ENCODE data around the gene ISL2. TPM values are rescaled to one million over a fixed set of nuclear protein-coding genes. Genes with fewer than 3 reads are reported as not detected.

ISL2 gene
- total RNA-seq, 4 donors from 2014 or later = 2.6 to 6.3 (median 3.8) TPM

DNA sequence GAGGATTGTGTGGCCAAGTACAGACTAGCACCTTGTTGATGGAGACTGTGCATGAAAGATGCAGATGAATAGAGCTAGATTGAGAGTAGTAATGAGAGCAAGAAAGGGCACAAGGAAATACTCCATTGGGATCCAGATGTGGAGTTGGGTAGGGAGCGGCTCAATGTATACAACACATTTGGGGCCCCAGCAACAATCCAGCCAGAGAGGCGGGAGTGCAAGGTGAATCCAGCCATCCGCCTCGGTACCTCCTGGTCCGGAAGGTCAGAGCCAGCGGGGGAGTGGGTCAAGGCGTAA is 9.0 kb downstream of the ISL2 start:
- peaks cover 69% of the 10 kb centered on the region for H3K27me3 ChIP-seq
- H3K9me3 ChIP-seq = no peaks in the 10 kb centered on the region
- H3K4me1 ChIP-seq = peaks cover 0 to 49% (median 6%) of the 10 kb centered on the region in 3 donors
- WGBS, 2 donors (ENCODE audit: low coverage in 1 of 2) = 21 to 27% methylated on average over 3 to 6 of the region's 7 CpGs
- ATAC-seq = no peak
- peaks cover 0 to 23% of the 10 kb centered on the region in 2 donors for H3K36me3 ChIP-seq
- TF ChIP-seq EP300 (IDR thresholded peaks at IDR 0.05) (no peak), POLR2A (IDR thresholded peaks at IDR 0.05) (no peak), POLR2AphosphoS5 (IDR thresholded peaks at IDR 0.05) (no peak)
- TF ChIP-seq, protein P1, sequence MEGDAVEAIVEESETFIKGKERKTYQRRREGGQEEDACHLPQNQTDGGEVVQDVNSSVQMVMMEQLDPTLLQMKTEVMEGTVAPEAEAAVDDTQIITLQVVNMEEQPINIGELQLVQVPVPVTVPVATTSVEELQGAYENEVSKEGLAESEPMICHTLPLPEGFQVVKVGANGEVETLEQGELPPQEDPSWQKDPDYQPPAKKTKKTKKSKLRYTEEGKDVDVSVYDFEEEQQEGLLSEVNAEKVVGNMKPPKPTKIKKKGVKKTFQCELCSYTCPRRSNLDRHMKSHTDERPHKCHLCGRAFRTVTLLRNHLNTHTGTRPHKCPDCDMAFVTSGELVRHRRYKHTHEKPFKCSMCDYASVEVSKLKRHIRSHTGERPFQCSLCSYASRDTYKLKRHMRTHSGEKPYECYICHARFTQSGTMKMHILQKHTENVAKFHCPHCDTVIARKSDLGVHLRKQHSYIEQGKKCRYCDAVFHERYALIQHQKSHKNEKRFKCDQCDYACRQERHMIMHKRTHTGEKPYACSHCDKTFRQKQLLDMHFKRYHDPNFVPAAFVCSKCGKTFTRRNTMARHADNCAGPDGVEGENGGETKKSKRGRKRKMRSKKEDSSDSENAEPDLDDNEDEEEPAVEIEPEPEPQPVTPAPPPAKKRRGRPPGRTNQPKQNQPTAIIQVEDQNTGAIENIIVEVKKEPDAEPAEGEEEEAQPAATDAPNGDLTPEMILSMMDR (IDR thresholded peaks at IDR 0.05) = no peak
- peak overlapping the region in 2 of 4 donors; percentile 73 to 80 for H3K27ac ChIP-seq
- peak overlapping the region in 1 of 2 donors; percentile 62 for H3K4me3 ChIP-seq

DNA sequence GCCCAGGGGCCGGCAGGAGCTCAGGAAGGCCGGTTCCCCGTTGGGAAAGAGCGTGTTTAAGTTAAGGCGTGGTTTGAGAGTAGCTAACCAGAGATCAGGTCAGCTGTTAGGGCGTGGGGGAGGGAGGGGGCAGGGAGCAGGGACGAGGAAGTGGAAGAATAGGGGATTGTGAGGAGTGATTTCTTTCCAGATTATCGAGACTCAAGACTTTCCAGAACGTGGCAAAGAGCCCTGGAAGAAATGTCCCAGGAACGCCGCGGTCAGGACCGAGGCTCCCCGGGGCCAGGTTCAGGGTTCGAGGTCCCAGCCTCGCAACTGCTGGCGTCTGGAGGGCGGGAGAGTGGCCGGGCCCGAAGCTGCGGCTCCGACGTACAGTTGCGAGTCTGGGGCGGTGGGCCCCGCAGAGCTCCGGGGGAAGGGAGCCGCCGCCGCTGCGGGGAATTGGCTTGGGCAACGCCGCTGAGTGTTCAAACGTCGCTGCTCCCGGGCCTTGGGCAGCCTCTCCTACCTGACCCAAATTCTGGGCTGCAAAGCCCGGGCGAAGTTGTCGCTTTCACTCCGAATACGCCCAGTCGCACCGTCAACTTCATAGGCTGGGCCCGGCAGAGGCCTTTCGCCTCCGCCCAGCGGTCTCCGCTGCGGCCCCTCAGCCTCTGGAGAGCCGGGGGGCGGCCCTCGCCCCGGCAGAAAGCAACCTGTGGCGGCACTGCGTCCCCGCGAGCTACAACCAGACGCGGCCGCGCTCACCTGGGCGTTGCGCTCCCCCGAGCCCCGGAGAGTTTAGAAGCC is 9.5 kb downstream of the ISL2 start:
- H3K36me3 ChIP-seq = peaks cover 0 to 17% of the 10 kb centered on the region in 2 donors
- ATAC-seq = peak; percentile 46
- H3K4me3 ChIP-seq = peak overlapping the region; percentile 31 to 62
- 2 to 17% methylated on average over 1 to 19 of the region's 65 CpGs for WGBS, 2 donors (ENCODE audit: low coverage in 1 of 2)
- no peaks in the 10 kb centered on the region for H3K9me3 ChIP-seq
- H3K27me3 ChIP-seq = peaks cover 64% of the 10 kb centered on the region
- TF ChIP-seq POLR2A (IDR thresholded peaks at IDR 0.05) (no peak), POLR2AphosphoS5 (IDR thresholded peaks at IDR 0.05) (no peak), EP300 (IDR thresholded peaks at IDR 0.05) (no peak)
- TF ChIP-seq, protein P1 (IDR thresholded peaks at IDR 0.05) = no peak
- peak overlapping the region in 3 of 4 donors; percentile 73 to 80 (median 76) for H3K27ac ChIP-seq
- peaks cover 0 to 44% (median 6%) of the 10 kb centered on the region in 3 donors for H3K4me1 ChIP-seq

- Histone ChIP-seq H3K27ac (peak overlapping the region in 3 of 4 donors; percentile 73 to 80 (median 76)), H3K9me3 (no peaks in the 10 kb centered on the region), H3K27me3 (peaks cover 56% of the 10 kb centered on the region), H3K4me1 (peaks cover 0 to 36% (median 6%) of the 10 kb centered on the region in 3 donors), H3K36me3 (peaks cover 0 to 9% of the 10 kb centered on the region in 2 donors), H3K4me3 (peak overlapping the region; percentile 31 to 62)
- 0% methylated on average over 3 of the region's 74 CpGs; no CpG with 5 or more reads in 1 of the 2 donors for WGBS, 2 donors (ENCODE audit: low coverage in 1 of 2)
- TF ChIP-seq POLR2A (IDR thresholded peaks at IDR 0.05) (no peak), POLR2AphosphoS5 (IDR thresholded peaks at IDR 0.05) (no peak), EP300 (IDR thresholded peaks at IDR 0.05) (no peak)
- TF ChIP-seq, protein P1 (IDR thresholded peaks at IDR 0.05) = no peak
- peak; percentile 54 for ATAC-seq
These were observed 10.3 kb downstream of the ISL2 start for GRCh38 chr15:76346669-76347481.

GRCh38 chr15:76347482-76348055 is 11.0 kb downstream of the ISL2 start:
- H3K36me3 ChIP-seq = peaks cover 0 to 2% of the 10 kb centered on the region in 2 donors
- peaks cover 49% of the 10 kb centered on the region for H3K27me3 ChIP-seq
- TF ChIP-seq POLR2A (IDR thresholded peaks at IDR 0.05) = no peak
- TF ChIP-seq POLR2AphosphoS5 (IDR thresholded peaks at IDR 0.05) = no peak
- no peak for TF ChIP-seq EP300 (IDR thresholded peaks at IDR 0.05)
- WGBS, 2 donors (ENCODE audit: low coverage in 1 of 2) = 60 to 61% methylated on average over 10 to 13 of the region's 13 CpGs
- ATAC-seq = no peak
- H3K9me3 ChIP-seq = no peaks in the 10 kb centered on the region
- peak overlapping the region in 2 of 4 donors; percentile 73 to 80 for H3K27ac ChIP-seq
- H3K4me3 ChIP-seq = peak overlapping the region; percentile 31 to 62
- H3K4me1 ChIP-seq = peaks cover 0 to 31% (median 6%) of the 10 kb centered on the region in 3 donors

All from gastroesophageal sphincter (tissue), 4 donors.